ENCODE data around the gene TEKT2.

TEKT2 gene

GRCh38 chr1:36096500-36097432, 12.9 kb downstream of the TEKT2 start:
- DNase-seq (ENCODE audit: insufficient read length) = no peak
- FAIRE-seq = no peak

GRCh38 chr1:36097693-36098585, 14.0 kb downstream of the TEKT2 start:
- DNase-seq (ENCODE audit: insufficient read length) (no peak), FAIRE-seq (no peak)
- TF ChIP-seq TAF1 (IDR thresholded peaks at IDR 0.05; ENCODE audit: borderline replicate concordance, low read depth, low read length) (no peak), POLR2A (IDR thresholded peaks at IDR 0.05; ENCODE audit: low read depth, low read length) (no peak), POLR2AphosphoS5 (IDR thresholded peaks at IDR 0.05; ENCODE audit: low read depth, low read length) (no peak)

More at GRCh38 chr1:36096500-36097432, 12.9 kb downstream of the TEKT2 start:
- TF ChIP-seq POLR2A (IDR thresholded peaks at IDR 0.05; ENCODE audit: low read depth, low read length) (no peak), TAF1 (IDR thresholded peaks at IDR 0.05; ENCODE audit: borderline replicate concordance, low read depth, low read length) (no peak), POLR2AphosphoS5 (IDR thresholded peaks at IDR 0.05; ENCODE audit: low read depth, low read length) (no peak)

DNA sequence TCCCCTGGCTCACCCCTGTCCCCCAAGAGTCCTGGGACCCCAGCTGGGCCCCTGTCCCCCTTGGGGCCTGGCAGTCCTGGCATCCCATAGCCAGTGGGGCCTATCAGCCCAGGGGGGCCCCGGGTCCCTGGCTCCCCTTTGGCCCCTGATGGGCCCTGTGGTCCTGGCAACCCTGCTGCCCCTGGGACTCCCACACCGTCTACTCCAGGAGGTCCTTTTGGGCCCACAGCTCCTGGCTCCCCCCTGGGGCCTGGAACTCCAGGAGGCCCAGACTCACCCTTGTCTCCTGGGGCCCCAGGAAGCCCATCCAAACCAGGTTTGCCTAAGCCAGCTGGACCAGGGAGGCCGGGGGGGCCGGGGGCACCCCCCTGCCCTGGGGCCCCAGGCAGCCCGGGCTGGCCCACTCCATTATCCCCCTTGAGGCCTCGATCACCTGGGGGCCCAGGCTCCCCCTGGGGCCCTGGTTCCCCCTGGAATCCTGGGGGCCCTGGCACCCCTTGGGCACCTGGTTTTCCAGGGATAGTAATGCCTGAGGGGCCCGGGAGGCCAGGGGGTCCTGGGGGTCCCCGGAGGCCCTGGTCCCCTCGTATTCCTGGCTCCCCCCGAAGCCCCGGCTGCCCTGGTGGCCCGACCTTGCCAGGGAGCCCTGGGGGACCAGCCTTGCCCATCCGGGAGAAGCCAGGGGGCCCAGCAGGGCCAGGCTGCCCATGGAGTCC, 14.9 kb downstream of the TEKT2 start:
- DNase-seq (ENCODE audit: insufficient read length) (no peak), FAIRE-seq (no peak)
- TF ChIP-seq TAF1 (IDR thresholded peaks at IDR 0.05; ENCODE audit: borderline replicate concordance, low read depth, low read length) (no peak), POLR2AphosphoS5 (IDR thresholded peaks at IDR 0.05; ENCODE audit: low read depth, low read length) (no peak), POLR2A (IDR thresholded peaks at IDR 0.05; ENCODE audit: low read depth, low read length) (no peak)

- DNase-seq (ENCODE audit: insufficient read length) (peak; percentile 82), FAIRE-seq (peak; percentile 85)
- TF ChIP-seq TAF1 (IDR thresholded peaks at IDR 0.05; ENCODE audit: borderline replicate concordance, low read depth, low read length) = no peak
- TF ChIP-seq POLR2A (IDR thresholded peaks at IDR 0.05; ENCODE audit: low read depth, low read length) = no peak
- TF ChIP-seq POLR2AphosphoS5 (IDR thresholded peaks at IDR 0.05; ENCODE audit: low read depth, low read length) = no peak
Measured at GRCh38 chr1:36099681-36100341, 15.9 kb downstream of the TEKT2 start.

DNA sequence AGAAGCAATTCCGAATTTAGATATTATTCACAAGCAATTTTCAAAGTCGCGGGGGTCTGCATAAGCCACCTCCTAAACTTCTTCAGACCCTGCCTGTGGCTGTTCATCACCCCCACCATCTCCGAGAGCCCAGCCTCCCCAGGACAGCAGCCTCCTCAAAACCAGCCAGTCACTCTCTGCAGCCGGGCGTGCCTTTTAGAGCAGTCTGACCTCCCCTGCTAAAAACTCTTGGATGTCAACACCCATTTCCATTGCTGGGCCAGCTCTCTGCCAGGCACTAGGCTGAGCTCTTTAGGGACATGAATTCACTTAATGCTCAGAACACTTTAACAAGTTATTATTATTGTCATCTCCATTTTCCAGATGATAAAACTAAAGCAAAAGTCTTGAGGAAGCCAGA, 16.5 kb downstream of the TEKT2 start:
- no peak for DNase-seq (ENCODE audit: insufficient read length)
- TF ChIP-seq POLR2AphosphoS5 (IDR thresholded peaks at IDR 0.05; ENCODE audit: low read depth, low read length) = no peak
- TF ChIP-seq TAF1 (IDR thresholded peaks at IDR 0.05; ENCODE audit: borderline replicate concordance, low read depth, low read length) = no peak
- no peak for TF ChIP-seq POLR2A (IDR thresholded peaks at IDR 0.05; ENCODE audit: low read depth, low read length)
- no peak for FAIRE-seq

DNA sequence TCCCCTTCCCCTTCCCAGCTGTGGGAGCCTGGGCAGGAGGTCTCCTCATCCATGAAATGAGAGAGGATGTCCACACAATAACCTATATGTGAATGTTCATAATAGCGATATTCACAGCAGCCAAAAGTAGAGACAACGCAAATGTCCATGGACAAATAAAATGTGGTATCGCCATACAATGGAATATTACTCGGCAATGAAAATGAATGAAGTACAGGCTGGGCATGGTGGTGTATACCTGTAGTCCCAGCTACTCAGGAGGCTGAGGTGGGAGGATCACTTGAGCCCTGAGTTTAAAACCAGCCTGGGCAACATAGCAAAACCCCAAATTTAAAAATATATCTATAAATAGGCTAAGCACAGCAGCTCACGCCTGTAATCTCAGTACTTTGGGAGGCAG, 17.7 kb downstream of the TEKT2 start:
- no peak for FAIRE-seq

DNA sequence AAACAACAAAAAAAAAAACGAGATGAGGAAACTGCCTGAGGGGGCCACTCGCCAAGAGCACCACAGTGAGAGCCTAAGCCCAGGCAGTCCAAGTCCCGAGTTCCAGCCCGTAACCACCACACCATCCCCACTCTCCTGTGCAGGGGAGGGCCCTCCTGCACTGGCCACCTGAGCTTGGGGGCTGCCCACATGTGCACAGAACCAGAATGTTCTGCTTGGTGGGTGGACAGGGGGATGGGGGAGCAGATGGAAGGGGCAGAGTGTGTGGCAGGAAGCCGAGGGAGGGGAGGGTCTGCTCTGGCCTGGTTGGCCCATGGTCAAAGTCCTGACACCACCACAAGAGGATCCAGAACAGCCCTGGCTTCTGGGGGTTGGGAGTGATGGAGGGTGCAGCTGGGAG, 22.4 kb downstream of the TEKT2 start:
- FAIRE-seq (no peak), DNase-seq (ENCODE audit: insufficient read length) (no peak)
- TF ChIP-seq POLR2A (IDR thresholded peaks at IDR 0.05; ENCODE audit: low read depth, low read length) = no peak
- TF ChIP-seq POLR2AphosphoS5 (IDR thresholded peaks at IDR 0.05; ENCODE audit: low read depth, low read length) = no peak
- TF ChIP-seq TAF1 (IDR thresholded peaks at IDR 0.05; ENCODE audit: borderline replicate concordance, low read depth, low read length) = no peak

More for the DNA sequence above, 17.7 kb downstream of the TEKT2 start:
- TF ChIP-seq TAF1 (IDR thresholded peaks at IDR 0.05; ENCODE audit: borderline replicate concordance, low read depth, low read length) (no peak), POLR2A (IDR thresholded peaks at IDR 0.05; ENCODE audit: low read depth, low read length) (no peak), POLR2AphosphoS5 (IDR thresholded peaks at IDR 0.05; ENCODE audit: low read depth, low read length) (no peak)
- no peak for DNase-seq (ENCODE audit: insufficient read length)

GRCh38 chr1:36107394-36107793, 23.5 kb downstream of the TEKT2 start:
- no peak for DNase-seq (ENCODE audit: insufficient read length)
- TF ChIP-seq POLR2AphosphoS5 (IDR thresholded peaks at IDR 0.05; ENCODE audit: low read depth, low read length) (no peak), TAF1 (IDR thresholded peaks at IDR 0.05; ENCODE audit: borderline replicate concordance, low read depth, low read length) (no peak)
- no peak for FAIRE-seq

DNA sequence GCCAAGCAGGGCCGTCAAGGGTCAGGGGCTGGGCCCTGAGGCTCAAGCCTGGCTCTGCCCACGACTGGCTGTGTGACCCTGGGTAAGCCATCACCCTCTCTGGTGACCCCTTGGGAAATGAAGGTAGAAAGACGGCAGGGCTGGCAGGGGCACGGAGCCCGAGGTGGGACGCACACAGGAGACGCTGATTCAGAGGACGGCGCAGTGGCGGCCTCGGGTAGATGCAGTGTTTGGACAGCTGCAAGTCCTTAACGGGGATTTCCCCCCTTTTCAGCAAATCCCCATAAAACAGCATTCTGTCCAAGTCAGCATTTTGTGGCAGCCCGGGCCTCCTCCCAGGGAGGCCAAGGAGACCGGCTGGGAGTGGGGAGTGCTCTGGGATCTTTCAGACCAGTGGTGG, 24.4 kb downstream of the TEKT2 start:
- no peak for TF ChIP-seq POLR2AphosphoS5 (IDR thresholded peaks at IDR 0.05; ENCODE audit: low read depth, low read length)
- no peak for TF ChIP-seq POLR2A (IDR thresholded peaks at IDR 0.05; ENCODE audit: low read depth, low read length)
- TF ChIP-seq TAF1 (IDR thresholded peaks at IDR 0.05; ENCODE audit: borderline replicate concordance, low read depth, low read length) = no peak
- FAIRE-seq (no peak), DNase-seq (ENCODE audit: insufficient read length) (no peak)

GRCh38 chr1:36109041-36109679, 25.3 kb downstream of the TEKT2 start:
- DNase-seq (ENCODE audit: insufficient read length) (no peak), FAIRE-seq (no peak)
- TF ChIP-seq POLR2AphosphoS5 (IDR thresholded peaks at IDR 0.05; ENCODE audit: low read depth, low read length) (no peak), POLR2A (IDR thresholded peaks at IDR 0.05; ENCODE audit: low read depth, low read length) (no peak), TAF1 (IDR thresholded peaks at IDR 0.05; ENCODE audit: borderline replicate concordance, low read depth, low read length) (no peak)

Measured in GM12892 (cell line).